Esophagus mucosa (tissue), 1 donor: ENCODE measurements around the gene MRGPRG. TPM values are rescaled to one million over a fixed set of nuclear protein-coding genes. Genes with fewer than 3 reads are reported as not detected.

ENCODE experiments used
- ATAC-seq: fragments of 200-7000 bp; cut with Tn5 transposase; one replicate; pipeline ENCODE4 v1.9.1; 2020
- total RNA-seq: library from RNA; stranded (reverse); gene quantifications from one replicate; pipeline ENCODE4 v1.2.4, GENCODE V29; 2023
- donor health status: DM: yes; HTN: yes; CAD: no.

Gene MRGPRG
- total RNA-seq, 1 donor from 2014 or later = not detected

DNA sequence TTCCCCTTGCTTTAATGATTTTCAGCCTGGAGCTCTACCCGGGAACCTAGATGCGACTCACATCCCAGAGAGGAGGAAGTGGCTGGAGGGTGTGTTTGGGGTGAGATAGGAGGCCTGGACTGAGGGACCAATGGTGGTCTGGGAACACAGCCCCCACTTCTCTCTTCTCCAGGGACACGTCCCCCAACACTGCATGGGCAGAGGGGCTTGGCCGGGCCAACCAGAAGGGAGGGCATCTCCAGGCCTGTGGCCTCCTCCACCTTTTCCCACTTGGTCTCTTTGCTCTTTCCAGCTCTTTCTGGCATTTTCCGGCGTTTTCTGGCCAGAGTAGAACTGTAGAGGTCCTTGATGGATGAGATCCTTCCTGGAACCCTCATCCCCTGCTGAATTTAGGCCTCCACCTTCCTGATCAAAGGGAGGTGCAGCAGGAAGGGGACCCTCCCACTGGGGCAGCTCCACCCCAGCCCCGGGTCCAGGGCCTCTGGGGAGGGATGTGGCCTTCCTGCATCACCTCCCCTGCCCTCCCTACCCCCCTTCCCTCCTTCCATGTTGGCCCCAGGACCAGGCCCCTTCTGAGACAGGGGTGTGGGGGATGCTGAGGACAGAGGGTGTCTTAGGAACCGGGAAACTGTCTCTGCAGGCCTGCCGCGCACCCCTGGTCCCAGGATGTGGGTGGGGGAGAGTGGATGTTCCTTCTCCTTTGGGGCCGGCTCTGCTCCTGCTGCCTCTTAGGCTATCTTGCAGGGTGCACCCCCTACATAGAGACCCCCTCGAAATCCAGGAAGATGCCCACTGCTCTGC lies 24.4 kb downstream of the MRGPRG start:
- ATAC-seq = no peak

DNA sequence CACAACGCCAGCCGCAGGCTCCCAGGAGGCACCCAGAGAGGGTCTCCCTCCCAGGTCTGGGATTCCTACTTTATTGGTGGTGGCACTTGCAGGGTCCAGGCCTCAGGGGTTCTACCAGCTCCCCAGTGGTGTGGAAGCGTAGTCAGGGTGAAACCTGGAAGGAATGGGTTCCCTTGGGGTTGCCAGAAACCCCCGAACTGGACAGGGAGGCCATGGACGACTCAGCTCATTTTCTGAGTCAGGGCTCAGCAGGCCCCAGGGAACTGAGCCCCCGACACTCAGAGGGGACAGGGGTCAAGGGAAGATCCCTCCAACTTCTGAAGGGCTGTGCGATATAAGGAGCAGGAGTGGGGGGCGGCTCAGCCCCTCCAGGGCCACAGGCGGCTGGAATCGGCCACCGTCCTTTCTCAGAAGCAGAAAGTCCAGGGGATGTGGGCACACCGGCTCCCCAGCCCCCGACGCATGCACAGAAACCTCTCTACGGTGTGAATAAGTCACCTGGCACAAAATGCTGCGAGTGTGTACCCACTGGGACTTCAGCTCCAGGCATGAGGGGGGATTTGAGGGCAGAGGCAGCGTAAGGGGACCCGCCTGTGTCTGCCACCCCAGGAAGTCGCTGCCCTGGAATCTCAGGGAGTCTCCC lies 25.1 kb downstream of the MRGPRG start:
- ATAC-seq = no peak

DNA sequence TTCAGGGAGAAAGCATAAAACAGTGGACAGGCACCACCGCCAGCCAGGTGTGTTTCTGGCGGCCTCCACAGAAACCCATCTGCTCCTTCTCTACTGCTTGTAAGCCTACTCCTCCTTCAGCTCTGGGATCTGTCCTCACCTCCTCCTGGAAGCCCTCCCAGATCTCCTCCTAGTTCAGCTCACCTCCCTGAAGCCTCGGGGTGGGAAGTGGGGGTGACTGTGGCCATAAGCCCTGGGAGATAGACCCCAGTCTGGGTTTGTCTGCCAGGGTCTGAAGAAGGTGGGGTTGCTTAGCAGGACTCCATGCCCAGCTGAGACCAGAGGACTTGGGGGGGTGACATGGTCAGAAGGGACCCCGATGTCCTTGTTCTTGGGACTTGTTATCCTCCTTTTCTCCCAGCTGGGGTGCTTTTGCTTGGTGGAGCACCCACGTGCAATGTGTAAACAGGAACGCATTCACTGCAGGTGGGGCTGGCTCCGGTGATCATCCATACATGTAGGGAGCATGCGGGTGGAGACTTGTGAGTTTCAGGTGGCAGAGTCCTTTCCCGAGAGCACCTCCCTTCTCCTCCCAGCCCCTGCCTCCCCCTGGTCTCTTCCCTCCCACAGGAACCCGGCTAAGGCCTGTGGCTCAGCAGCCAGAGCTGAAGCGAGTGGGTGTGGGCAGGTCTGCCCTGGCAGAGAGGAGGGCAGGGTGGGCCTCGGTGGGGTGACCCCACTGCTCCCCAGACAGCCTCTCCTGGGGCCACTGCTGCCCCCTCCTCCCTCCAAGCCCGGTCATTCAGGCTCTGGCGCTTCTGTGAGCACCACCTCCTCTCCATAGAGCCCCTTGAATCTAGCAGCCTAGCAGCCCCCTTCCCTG lies 25.9 kb downstream of the MRGPRG start:
- no peak for ATAC-seq

DNA sequence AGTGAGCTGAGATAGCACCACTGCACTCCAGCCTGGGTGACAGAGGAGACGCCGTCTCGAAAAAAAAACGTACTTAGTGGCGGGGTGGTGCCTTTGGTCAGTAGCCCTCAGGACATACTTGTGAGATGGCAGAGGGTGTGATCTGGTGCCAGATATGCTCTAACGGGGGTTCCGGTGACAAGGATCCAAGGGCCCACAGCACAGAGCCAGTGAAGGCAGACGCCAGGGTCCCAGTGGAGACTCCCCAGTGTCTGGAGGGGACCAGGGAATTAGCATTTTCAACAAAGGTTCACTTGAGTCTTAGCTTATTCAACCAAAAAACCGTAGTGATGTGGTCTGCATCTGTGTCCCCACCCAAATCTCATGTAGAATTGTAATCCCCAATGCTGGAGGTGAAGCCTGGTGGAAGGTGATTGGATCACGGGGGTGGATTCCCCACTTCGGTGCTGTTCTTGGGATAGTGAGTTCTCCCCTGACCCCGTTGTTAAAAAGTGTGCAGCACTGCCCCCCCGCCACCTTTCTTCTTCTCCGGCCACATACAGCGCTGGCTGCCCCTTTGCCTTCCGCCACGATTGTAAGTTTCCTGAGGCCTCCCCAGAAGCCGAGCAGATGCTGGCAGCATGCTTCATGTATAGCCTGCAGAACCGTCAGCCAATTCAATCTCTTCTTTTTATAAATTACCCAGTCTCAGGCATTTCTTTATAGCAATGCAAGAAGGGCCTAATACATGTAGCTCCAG lies 26.9 kb downstream of the MRGPRG start:
- ATAC-seq = no peak

DNA sequence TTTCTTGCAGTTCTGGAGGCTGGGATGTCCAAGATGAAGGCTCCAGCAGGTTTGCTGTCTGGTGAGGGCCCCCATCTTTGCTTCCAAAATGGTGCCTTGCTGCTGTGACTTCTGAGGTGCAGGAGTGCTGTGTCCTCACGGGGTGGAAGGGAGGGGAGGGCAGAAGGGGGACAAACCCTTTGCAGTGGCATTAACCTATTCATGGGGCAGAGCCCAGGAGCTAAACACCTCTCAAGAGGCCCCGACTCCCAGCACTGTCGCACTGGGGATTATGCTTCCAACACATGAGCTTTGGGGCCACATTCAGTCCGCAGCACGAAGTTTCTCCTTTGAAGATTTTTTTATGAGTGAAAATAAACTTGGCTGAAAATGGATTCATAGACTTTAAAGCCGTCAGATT lies 28.0 kb downstream of the MRGPRG start:
- no peak for ATAC-seq

DNA sequence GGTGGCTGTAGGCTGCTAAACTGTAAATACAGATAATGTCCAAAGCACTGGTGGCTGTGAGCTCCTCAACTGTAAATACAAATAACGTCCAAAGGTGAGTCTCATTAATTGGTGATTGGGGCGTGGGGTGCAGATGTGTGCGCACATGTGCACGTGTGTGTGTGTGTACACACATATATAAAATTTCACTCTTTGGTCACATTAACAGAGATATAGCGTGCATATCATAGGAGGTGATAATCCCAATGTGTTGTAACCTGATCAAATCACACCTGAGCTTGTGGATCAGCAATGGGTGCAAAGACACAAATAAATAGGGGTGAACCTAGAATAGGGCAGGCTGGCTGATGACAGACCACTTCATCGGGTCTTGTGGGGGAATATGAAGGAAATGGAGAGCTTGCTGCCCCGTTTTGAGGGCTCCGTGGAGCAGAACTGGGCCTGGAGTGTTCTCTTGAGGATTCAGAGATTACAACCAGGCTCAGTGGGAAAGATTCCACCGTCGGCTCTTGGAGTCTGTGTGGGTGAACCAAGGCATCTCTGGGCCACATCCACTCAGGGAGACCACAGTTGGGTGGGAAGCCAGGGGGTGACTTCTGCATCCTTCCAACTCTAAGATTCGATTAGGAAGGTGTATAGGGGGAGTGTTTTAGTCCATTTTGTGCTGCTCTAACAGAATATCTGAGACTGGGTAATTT lies 28.6 kb downstream of the MRGPRG start:
- ATAC-seq = no peak

DNA sequence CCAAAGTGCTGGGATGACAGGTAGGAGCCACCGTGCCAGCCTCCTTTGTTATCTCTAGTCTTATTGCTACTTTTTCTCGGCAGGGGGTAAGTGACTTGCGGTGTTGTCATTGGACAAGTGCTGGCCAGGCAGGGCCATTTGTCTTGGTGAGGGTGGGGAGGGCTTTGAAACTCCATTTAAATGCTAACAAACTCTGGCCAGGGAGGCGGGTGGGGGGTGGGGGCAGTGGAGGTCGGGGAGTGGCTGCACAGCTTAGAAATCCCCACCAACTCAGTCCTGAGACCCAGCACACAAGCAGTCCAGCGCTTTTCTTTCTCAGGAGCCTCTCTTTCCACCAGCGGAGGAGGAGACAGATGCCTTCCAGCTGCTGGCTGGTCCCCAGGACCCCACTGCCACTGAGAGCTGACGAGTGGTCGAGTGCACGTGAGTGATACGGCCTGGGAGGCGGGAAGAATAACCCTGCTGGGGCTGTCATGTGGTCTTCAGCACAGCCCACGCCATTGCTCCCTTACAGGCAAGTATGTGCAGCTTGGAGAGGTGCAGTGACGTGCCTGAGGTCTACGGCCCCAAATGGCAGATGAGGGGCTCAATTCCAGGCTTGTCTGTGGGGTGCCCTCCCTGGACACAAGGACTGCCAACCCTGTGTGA lies 29.3 kb downstream of the MRGPRG start:
- no peak for ATAC-seq

DNA sequence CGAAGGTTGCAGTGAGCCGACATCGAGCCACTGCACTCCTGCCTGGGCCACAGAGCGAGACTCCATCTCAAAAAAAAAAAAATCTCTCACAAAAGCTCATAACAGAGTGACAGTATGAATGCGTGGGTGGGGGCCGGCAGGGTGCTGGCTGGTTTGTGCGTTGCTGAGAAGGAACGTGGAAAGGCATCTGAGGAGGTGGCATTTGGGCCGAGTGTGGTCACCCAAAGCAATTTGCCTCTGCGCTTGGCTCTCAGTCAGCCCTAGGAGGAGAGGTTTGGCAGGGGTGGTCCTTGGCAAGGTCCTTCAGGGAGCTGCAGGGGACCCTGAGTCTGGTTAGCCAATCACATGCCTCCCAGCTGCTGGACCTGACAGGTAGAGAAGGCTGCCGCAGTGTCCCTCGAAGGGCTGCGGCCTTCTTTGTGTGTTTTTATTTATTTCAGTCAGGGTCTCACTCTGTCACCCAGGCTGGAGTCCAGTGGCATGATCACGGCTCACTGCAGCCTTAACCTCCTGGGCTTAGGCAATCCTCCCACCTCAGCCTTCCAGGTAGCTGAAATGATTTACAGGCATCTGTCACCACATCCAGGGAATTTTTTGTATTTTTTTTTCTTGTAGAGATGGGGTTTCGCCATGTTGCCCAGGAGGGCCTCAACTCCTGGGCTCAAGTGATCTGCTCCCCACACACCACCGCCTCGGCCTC lies 30.0 kb downstream of the MRGPRG start:
- ATAC-seq = no peak

DNA sequence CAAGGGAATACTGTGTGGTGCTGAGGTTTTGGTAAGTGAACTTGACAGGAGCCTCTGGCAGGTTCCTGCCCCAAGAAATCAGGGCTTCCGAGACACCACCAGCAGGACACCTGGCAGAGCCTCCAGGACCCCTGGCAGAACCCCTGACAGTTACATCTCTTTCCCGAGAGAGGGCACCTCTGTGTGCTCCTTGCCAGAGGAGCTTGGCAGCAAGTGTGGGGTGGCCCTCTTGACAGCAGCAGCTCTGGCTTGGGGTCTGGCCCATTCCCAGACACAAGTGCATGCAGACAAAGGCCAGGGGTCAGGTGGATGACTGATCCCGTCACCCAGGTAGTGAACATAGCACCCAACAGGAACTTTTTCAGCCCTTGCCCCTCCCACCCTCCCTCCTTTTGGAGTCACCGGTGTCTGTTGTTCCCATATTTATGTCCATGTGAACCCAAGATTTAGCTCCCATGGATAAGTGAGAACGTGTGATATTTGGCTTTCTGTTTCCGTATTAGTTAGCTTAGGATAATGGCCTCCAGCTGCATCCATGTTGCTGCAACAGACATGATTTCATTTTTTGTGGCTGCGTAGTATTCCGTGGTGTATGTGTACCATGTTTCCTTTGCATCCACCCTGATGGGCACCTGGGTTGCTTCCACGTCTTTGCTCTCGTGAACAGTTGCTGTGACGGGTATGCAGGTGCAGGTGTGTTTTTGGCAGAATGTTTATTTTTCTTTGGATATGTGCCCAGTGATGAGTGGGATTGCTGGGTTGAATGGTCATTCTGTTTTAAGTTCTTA lies 32.3 kb downstream of the MRGPRG start:
- no peak for ATAC-seq

DNA sequence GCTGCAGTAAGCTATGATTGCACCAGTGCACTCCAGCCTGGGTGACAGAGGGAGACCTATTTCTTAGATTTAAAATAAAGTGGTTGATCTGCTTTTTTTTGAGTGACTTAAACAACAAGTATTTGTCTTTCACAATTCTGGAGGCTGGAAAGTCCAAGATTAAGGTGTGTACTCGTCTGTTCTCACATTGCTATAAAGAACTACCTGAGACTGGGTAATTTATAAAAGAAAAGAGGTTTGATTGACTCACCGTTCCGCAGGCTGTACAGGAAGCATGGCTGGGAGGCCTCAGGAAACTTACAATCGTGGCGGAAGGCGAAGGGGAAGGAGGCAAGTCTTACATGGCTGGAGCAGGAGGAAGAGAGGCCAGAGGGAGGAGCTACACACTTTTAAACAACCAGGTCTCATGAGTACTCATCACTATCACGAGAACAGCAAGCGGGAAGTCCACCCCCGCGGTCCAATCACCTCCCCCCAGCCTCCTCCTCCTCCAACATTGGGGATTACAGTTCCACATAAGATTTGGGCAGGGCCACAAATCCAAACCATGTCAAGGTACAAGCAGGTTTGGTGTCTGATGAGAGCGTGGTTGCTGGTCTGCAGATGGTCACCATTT lies 33.8 kb downstream of the MRGPRG start:
- ATAC-seq = no peak

DNA sequence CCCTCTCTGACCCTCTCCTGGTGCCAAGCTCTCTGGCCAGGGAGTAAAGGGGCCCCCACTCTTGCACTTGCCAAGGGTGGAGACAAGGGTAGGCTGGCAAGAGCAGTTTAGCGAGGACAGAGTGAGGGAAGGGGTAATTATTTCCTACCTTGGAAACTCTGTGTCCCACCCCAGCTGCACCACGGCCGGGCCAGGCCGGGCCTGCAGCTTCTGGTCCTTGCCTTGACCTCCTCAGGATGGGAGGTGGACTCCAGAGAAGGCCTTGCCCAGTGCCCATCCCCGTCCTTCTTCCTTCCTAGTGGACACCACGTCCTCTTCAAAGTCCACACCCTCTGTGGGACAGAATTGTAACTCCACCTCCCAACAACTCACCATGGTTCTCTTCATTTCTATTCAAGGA lies 35.1 kb downstream of the MRGPRG start:
- ATAC-seq = no peak

DNA sequence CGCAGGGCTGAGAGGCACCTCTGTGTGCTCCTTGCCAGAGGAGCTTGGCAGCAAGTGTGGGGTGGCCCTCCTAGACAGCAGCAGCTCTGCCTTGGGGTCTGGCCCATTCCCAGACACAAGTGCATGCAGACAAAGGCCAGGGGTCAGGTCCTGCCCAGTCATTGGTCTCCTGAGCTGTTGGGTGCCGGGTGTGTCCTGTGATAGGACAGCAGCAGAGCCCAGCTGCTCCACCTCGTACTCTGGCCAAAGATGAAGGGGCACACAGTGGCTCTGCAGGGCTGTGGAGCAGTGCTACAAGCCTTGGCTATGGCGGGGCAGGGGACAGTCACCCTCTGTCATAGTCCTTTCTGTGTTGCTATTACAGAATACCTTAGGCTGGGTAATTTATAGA lies 36.2 kb downstream of the MRGPRG start:
- no peak for ATAC-seq

DNA sequence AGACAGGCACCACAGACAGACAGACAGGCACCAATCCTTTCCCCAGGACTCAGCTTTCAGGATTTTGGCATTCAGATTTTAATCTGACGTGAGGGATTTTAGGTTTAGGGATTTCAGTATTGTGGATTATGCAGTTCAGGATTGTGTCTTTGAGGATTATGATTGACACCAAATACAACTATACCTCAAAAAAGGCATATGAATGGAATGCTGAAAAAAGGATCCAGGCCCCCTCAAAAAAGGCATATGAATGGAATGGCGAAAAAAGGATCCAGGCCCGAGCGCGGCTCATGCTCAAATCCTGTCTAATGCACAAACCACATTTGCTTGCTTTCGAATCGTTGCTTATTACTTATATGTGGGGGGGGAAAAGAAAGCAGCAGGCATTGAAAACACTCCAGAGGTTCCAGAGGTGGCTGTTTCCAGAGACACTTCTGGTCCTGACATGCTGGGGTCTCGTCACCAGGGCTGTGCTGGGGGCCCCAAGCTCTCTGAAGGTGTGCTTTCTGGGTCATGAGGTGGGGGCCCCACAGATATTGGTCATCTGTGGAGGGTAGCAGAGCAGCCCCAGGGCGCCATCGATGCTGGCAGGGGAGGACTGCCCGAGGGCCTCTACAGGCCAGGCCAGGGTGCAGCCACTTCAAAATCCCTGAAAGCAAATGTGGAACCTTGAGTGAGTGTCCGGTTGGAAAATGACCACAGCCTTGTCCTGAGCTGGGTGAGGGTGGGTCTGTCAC lies 36.7 kb downstream of the MRGPRG start:
- ATAC-seq = no peak

DNA sequence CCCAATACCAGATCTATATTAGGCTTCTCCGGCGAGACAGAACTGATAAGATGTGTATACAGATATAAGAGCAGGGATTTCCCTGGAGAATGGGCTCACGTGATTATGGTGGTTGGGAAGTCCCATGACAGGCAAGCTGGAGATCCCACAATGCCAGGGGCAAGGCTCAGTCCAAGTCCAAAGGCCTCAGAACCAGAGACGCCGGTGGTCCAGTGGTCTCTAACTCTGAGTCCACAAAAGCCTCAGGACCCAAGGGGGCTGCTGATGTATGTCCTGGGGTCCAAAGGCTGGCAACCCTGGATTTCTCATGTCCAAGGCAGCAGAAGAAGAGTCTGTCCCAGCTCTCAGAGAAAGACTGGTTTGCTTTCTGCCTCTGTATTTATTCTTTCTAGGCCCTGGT lies 37.7 kb downstream of the MRGPRG start:
- ATAC-seq = no peak

DNA sequence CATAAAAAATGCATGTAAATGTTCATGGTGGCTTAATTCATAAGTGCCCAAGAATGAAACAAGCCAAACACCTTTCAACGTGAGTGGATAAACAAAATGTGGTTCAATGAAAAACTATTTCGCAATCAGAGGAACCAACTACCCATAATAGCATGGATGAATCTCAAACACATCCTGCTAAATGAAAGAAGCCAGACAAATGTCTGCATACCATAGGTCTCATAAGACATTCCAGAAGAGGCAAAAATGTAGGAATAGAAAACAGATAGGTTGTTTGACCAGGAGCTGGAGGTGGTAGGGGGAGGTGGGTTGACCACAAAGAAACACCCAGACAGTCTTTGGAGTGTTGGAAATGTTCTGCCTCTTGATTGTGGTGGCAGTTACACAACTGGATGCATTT lies 40.3 kb downstream of the MRGPRG start:
- ATAC-seq = no peak

DNA sequence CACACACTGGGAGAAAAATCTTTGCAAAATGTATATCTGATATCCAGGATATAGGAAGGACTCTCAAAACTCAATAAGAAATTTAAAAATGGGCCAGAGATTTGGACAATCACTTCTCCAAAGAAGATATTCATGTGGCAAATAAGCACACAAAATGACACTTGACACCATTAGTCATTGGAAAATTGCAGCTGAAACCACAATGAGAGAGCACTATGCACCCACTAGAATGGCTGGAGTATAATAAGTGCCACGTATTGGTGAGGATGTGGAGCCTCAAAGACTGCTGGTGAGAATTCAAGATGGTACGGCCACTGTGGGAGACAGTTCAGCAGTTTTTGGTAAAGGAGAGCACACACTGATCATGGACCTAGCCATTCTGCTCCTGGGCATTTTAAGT lies 40.7 kb downstream of the MRGPRG start:
- ATAC-seq = no peak

DNA sequence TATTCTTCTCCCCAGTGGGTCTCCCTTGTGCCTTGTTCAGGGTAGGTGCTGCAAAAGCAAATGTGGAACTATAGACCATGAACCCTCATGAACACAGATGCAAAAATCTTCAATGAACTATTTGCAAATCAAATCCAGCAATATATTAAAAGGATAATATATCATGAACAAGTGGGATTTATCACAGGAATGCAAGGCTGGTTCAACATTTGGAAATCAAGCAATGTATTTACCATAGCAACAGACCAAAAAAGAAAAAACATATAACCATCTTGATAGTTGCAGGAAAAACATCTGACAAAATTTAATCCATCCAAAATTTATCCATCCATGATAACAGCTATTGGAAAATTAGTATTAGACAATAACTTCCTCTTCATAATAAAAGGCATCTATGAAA lies 42.1 kb downstream of the MRGPRG start:
- no peak for ATAC-seq

DNA sequence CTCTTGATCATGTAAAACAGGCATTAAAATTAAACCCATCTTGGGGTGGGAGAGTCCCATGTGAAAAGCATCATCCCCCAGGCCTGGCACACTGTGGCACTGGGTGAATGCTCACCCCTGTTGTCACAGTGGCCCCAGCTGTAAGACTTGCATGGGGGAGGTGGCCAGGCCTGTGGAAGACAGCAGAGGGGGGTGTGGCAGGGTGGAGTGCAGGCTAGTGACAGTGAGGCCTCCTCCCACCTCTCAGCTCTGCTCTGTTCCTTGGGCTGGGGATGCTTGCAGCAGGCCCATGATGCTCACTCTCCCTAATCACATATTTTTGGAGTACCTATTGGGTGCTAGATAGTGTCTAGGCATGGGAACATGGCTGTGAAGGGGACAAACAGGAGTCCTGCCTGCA lies 43.4 kb downstream of the MRGPRG start:
- ATAC-seq = no peak

DNA sequence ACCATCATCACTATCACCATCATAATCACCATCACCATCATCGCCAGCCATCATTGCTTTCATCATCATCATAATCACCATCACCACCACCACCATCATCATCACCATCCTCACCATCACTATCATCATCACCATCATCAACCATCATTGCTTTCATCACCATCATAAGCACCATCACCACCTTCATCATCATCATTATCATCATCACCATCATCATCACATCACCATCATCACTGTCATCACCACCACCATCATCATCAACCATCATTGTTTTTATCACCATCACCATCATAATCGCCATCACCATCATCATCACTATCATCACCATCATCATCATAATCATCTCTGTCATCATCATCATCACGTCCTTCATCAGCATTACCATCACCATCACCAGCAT lies 44.2 kb downstream of the MRGPRG start:
- no peak for ATAC-seq
